ENCODE results near the gene CAPN14.

CAPN14 gene

GRCh38 chr2:31203916-31204315, 13.4 kb downstream of the CAPN14 start:
- no peaks in the 10 kb centered on the region for H3K4me1 ChIP-seq (ENCODE audit: control insufficient read depth, insufficient read depth, low read length)
- ChIA-PET POLR2A (no interaction called here), CTCF (interaction anchor here (1.0 kb wide), 1 partner anchor 33 kb away, joined by 5 read pairs; no protein-coding TSS in a partner anchor)
- no peak overlapping the region for H3K4me3 ChIP-seq (ENCODE audit: low read depth, low read length)
- no peaks in the 10 kb centered on the region for H3K36me3 ChIP-seq (ENCODE audit: control insufficient read depth in 2 of 2, insufficient read depth in 1 of 2, low read length in 2 of 2)
- H3K9me3 ChIP-seq (ENCODE audit: control insufficient read depth, insufficient read depth, low read depth, low read length) = no peaks in the 10 kb centered on the region
- TF ChIP-seq, protein P1, sequence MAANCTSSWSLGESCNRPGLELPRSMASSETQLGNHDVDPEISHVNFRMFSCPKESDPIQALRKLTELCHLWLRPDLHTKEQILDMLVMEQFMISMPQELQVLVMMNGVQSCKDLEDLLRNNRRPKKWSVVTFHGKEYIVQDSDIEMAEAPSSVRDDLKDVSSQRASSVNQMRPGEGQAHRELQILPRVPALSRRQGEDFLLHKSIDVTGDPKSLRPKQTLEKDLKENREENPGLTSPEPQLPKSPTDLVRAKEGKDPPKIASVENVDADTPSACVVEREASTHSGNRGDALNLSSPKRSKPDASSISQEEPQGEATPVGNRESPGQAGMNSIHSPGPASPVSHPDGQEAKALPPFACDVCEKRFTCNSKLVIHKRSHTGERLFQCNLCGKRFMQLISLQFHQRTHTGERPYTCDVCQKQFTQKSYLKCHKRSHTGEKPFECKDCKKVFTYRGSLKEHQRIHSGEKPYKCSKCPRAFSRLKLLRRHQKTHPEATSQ (tag by site-specific recombination; IDR thresholded peaks at IDR 0.05) = no peak
- H3K27ac ChIP-seq (ENCODE audit: extremely low read depth, low read depth, low read length) = no peak overlapping the region

DNA sequence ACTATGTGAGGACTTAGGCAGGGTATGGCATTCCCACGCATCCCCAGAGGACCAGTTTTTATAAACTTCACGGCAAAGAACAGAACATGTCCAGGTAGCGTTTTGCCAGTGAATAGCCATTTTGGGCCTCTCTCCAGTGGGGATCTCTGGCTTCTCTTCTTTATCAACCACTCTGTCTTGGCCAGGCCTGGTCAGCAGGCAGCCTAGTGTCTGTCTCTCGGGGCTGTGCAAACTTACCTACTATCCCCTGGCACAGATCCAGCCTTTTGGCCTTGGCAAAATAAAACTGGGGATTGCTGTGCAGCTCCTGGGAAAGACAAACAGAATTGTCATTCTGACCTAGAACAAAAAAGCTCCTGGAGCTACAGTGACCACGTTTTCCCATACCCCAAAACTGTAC, 14.5 kb downstream of the CAPN14 start:
- ChIA-PET POLR2A (no interaction called here), CTCF (interaction anchor here (0.7 kb wide), 1 partner anchor 32 kb away, joined by 3 read pairs; no protein-coding TSS in a partner anchor)
- Histone ChIP-seq H3K9me3 (ENCODE audit: control insufficient read depth, insufficient read depth, low read depth, low read length) (no peaks in the 10 kb centered on the region), H3K27ac (ENCODE audit: extremely low read depth, low read depth, low read length) (no peak overlapping the region), H3K36me3 (ENCODE audit: control insufficient read depth in 2 of 2, insufficient read depth in 1 of 2, low read length in 2 of 2) (no peaks in the 10 kb centered on the region), H3K4me1 (ENCODE audit: control insufficient read depth, insufficient read depth, low read length) (no peaks in the 10 kb centered on the region), H3K4me3 (ENCODE audit: low read depth, low read length) (no peak overlapping the region)
- no peak for TF ChIP-seq HOXD13 (CRISPR knock-in tag; IDR thresholded peaks at IDR 0.05; ENCODE audit: borderline replicate concordance)
- TF ChIP-seq YY2 (tag by site-specific recombination; IDR thresholded peaks at IDR 0.05) = no peak
- TF ChIP-seq ZNF266 (tag by site-specific recombination; IDR thresholded peaks at IDR 0.05; ENCODE audit: low read depth) = no peak
- TF ChIP-seq ZNF488 (tag by site-specific recombination; IDR thresholded peaks at IDR 0.05) = no peak
- no peak for TF ChIP-seq ZNF366 (tag by site-specific recombination; conservative IDR thresholded peaks at IDR 0.05)
- TF ChIP-seq ZNF785 (tag by site-specific recombination; IDR thresholded peaks at IDR 0.05) = no peak
- no peak for TF ChIP-seq ZNF341 (tag by site-specific recombination; IDR thresholded peaks at IDR 0.05; ENCODE audit: low read depth)
- TF ChIP-seq, protein P2, sequence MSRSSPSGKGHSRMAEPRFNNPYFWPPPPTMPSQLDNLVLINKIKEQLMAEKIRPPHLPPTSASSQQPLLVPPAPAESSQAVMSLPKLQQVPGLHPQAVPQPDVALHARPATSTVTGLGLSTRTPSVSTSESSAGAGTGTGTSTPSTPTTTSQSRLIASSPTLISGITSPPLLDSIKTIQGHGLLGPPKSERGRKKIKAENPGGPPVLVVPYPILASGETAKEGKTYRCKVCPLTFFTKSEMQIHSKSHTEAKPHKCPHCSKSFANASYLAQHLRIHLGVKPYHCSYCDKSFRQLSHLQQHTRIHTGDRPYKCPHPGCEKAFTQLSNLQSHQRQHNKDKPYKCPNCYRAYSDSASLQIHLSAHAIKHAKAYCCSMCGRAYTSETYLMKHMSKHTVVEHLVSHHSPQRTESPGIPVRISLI (tag by site-specific recombination; IDR thresholded peaks at IDR 0.05) = no peak

DNA sequence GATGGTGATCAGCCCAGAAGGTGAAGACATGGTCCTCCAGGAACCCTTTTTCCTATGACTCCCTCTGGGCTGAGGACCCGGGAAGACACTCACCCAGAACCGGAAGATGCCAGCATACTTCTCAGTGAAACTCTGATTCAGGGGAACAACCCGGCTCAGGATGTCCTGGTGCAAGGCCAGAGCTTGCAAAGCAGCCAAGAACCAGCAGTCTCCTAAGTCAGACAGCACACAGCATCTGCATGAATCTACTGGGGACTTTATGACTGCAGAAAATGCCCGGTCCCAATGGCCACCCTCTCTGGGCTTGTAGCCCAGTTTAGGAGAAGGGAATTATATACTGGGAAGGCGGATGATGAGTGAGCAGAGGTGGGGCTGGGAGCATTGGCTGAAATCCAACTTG, 15.3 kb downstream of the CAPN14 start:
- ChIA-PET CTCF (no interaction called here), POLR2A (no interaction called here)
- no peak overlapping the region for H3K27ac ChIP-seq (ENCODE audit: extremely low read depth, low read depth, low read length)
- no peak overlapping the region for H3K4me3 ChIP-seq (ENCODE audit: low read depth, low read length)
- no peaks in the 10 kb centered on the region for H3K36me3 ChIP-seq (ENCODE audit: control insufficient read depth in 2 of 2, insufficient read depth in 1 of 2, low read length in 2 of 2)
- H3K9me3 ChIP-seq (ENCODE audit: control insufficient read depth, insufficient read depth, low read depth, low read length) = no peaks in the 10 kb centered on the region
- H3K4me1 ChIP-seq (ENCODE audit: control insufficient read depth, insufficient read depth, low read length) = no peaks in the 10 kb centered on the region
- no peak for TF ChIP-seq ZNF677 (tag by site-specific recombination; IDR thresholded peaks at IDR 0.05)
- TF ChIP-seq ZNF394 (tag by site-specific recombination; IDR thresholded peaks at IDR 0.05; ENCODE audit: borderline replicate concordance) = no peak
- TF ChIP-seq ZNF670 (tag by site-specific recombination; IDR thresholded peaks at IDR 0.05; ENCODE audit: low read depth) = no peak
- TF ChIP-seq, protein P3, sequence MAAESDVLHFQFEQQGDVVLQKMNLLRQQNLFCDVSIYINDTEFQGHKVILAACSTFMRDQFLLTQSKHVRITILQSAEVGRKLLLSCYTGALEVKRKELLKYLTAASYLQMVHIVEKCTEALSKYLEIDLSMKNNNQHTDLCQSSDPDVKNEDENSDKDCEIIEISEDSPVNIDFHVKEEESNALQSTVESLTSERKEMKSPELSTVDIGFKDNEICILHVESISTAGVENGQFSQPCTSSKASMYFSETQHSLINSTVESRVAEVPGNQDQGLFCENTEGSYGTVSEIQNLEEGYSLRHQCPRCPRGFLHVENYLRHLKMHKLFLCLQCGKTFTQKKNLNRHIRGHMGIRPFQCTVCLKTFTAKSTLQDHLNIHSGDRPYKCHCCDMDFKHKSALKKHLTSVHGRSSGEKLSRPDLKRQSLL (tag by site-specific recombination; IDR thresholded peaks at IDR 0.05) = no peak
- TF ChIP-seq ZNF292 (tag by site-specific recombination; IDR thresholded peaks at IDR 0.05; ENCODE audit: borderline replicate concordance, low read depth) = no peak
- TF ChIP-seq ZNF404 (tag by site-specific recombination; IDR thresholded peaks at IDR 0.05) = no peak
- TF ChIP-seq ZNF37A (tag by site-specific recombination; IDR thresholded peaks at IDR 0.05) = no peak
- no peak for TF ChIP-seq ZNF426 (tag by site-specific recombination; IDR thresholded peaks at IDR 0.05)
- TF ChIP-seq KLF1 (tag by site-specific recombination; IDR thresholded peaks at IDR 0.05) = no peak
- TF ChIP-seq ZFHX2 (tag by site-specific recombination; conservative IDR thresholded peaks at IDR 0.05) = no peak
- no peak for TF ChIP-seq ZNF174 (tag by site-specific recombination; IDR thresholded peaks at IDR 0.05)
- TF ChIP-seq ZNF776 (tag by site-specific recombination; IDR thresholded peaks at IDR 0.05; ENCODE audit: borderline replicate concordance) = no peak
- TF ChIP-seq SP3 (tag by site-specific recombination; IDR thresholded peaks at IDR 0.05) = no peak
- no peak for TF ChIP-seq ZNF239 (tag by site-specific recombination; IDR thresholded peaks at IDR 0.05)
- no peak for TF ChIP-seq ZNF555 (tag by site-specific recombination; conservative IDR thresholded peaks at IDR 0.05)
- no peak for TF ChIP-seq ZNF558 (tag by site-specific recombination; IDR thresholded peaks at IDR 0.05)
- TF ChIP-seq ZSCAN30 (tag by site-specific recombination; IDR thresholded peaks at IDR 0.05) = no peak
